HG02852 (cell line): ENCODE results near the gene GDPD2.
"Not testable (repeated sequence)": the region's sequence is repeated elsewhere in the genome, so short reads cannot be mapped to it uniquely, and the experiment has no call there.

ENCODE experiments used
- ATAC-seq: cut with Tn5 transposase; IDR thresholded peaks from one replicate; pipeline ENCODE4 v1.9.1; 2021; ENCODE audit warnings: mild to moderate bottlenecking, moderate library complexity; ENCODE audit not compliant: unreplicated experiment

The GDPD2 gene, protein sequence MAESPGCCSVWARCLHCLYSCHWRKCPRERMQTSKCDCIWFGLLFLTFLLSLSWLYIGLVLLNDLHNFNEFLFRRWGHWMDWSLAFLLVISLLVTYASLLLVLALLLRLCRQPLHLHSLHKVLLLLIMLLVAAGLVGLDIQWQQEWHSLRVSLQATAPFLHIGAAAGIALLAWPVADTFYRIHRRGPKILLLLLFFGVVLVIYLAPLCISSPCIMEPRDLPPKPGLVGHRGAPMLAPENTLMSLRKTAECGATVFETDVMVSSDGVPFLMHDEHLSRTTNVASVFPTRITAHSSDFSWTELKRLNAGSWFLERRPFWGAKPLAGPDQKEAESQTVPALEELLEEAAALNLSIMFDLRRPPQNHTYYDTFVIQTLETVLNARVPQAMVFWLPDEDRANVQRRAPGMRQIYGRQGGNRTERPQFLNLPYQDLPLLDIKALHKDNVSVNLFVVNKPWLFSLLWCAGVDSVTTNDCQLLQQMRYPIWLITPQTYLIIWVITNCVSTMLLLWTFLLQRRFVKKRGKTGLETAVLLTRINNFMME

DNA sequence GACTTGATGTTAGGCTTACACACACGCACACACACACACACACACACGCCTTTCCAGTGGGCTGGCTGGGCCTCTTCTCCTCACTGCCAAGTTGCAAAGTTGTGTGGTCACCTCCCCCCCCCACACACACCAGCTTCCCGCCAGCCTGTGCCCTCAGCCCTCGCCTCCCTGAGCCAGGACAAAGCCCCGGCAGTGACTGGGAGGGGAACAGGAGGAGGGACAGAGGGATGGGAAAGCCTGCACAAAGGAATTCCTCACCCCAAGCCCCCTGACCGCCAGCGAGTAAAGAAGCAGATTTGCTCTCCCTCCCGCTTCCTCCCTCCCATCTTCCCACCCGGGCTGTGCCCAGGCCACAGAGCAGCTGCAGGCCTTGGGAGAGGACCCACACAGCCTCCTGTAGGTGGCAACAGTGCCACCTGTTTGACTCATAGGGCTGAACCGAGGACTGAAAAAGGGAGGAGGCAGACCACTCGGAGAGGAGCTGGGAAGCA lies at the start of gene GDPD2:
GDPD2 (plus strand) TSS at position 464 of the 491 bp plus-strand sequence. CDS start 1,671 bp downstream, outside the sequence.
- no peak for ATAC-seq

GRCh38 chrX:70386235-70386634 lies 36.9 kb upstream of the GDPD2 start:
- no peak for ATAC-seq

DNA sequence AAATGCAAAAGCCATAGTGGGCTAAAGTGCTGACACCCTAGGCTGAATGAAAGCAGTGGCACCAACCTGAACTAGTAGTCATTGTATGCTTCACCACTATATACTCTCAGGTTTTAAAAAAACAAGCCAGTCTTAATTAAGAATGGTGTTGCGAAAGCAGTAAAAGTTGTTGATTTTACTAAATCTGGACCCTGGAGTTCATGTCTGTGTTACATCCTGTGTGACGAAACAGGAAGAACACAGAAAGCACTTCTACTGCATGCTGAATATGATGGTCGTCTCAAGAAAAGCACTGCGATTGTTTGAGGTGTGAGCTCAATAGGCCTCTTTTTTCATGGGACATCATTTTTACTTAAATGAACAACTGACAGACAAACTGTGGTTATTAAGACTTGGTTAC lies 24.2 kb upstream of the GDPD2 start:
- ATAC-seq = no peak

- not testable (repeated sequence) for ATAC-seq
These were observed 22.9 kb upstream of the GDPD2 start for GRCh38 chrX:70400181-70400580.

DNA sequence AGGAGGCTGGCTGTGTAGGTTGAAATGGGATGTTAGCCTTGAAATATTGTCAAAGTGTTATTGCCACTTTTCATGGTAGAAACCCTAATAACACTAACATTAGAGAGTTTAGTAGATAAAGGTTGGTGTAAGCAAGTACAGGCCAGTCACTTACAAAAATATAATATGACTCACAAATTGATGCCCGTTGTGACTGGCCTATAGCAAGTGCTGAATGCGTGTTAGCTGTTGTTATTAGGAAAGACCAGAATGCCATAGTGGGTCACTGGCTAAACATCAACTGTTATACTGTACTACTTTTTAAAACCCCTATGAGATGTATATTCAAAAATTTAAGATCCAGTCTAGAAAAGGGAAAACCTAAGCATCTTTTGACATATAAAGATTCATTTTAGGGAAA lies 20.4 kb upstream of the GDPD2 start:
- no peak for ATAC-seq

- ATAC-seq = no peak
These were observed 18.1 kb upstream of the GDPD2 start for GRCh38 chrX:70405003-70405402.

GRCh38 chrX:70410921-70411320 lies 12.2 kb upstream of the GDPD2 start:
- ATAC-seq = no peak

GRCh38 chrX:70411475-70411874 lies 11.6 kb upstream of the GDPD2 start:
- no peak for ATAC-seq

GRCh38 chrX:70421618-70422017 lies 1.5 kb upstream of the GDPD2 start:
- ATAC-seq = no peak

- ATAC-seq = no peak
These were observed 992 bp downstream of the GDPD2 start for GRCh38 chrX:70423936-70424675.

DNA sequence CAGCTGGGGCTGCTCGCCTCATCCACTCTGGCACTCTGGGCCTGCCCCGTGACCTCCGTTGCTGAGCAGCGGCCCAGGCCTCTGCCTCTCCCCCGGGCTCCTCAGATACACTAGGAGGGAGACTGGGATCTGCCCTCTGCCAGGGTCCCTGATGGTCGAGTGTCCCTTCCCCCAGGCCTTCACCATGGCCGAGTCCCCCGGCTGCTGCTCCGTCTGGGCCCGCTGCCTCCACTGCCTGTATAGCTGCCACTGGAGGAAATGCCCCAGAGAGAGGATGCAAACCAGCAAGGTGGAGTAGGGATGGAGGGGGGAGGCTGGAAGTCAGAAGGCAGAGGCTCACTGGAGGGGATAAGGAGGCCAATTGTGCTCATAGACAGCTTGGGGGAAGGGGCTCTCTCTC lies 1.7 kb downstream of the GDPD2 start:
- no peak for ATAC-seq

GRCh38 chrX:70426286-70427278 lies 3.5 kb downstream of the GDPD2 start:
- ATAC-seq = no peak

- no peak for ATAC-seq
These were observed 4.3 kb downstream of the GDPD2 start for GRCh38 chrX:70427365-70427764.

GRCh38 chrX:70429759-70430158 lies 6.6 kb downstream of the GDPD2 start:
- ATAC-seq = no peak

- no peak for ATAC-seq
These were observed 10.1 kb downstream of the GDPD2 start for GRCh38 chrX:70432936-70433847.

DNA sequence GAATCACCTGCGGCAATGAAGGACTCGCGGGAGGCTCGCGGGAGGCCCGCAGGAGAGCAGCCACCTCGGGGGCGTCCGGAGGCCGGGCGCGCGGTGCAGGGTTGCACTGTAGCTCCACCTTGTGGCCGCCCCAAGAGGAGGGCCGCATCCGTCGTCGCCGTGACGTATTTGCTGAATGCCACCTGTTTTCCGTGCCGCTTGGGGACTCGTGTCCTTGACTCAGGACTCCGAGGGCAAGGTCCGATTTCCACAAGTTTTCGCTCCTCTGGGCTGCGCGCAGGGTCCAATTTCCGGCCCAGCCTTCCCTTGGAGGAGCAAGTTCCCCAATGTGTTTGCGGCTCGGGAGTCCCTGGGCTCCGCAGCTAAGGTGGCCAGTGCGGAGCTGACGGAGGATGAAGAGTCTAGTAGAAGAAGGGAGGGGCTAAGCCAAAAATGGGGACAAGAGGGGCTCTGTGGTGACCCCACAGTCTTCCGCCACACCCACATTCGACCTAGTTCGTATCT lies 10.8 kb downstream of the GDPD2 start:
- peak; percentile 54 for ATAC-seq

DNA sequence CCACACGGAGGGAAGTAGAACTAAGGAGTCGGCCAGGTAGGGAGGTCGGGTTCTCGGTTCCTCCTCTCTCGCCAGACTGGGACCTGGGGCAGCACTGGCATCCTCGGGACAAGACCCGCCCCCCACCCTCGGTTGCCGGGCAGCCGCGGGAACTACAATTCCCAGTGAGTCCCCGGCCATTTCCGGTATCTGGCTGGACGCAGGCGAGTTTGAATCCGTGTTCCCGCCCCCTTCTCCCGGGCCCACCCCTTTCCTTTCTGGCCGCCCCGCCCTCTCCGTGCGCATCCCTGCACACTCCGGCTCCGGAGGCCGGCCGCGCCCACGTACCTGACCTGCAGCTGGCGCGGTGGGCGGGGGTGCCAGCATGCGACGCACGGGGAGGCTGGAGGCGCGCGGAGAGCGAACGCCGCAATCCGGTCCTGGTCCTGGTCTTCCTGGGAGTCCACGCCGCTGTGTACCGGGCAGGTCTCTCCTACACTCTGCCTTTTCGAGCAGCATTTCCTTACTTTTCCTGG lies 11.3 kb downstream of the GDPD2 start:
- peak; percentile 64 for ATAC-seq

GRCh38 chrX:70434914-70435586 lies 11.9 kb downstream of the GDPD2 start:
- no peak for ATAC-seq
